ENCODE data around the gene CPA2.

CPA2 gene

DNA sequence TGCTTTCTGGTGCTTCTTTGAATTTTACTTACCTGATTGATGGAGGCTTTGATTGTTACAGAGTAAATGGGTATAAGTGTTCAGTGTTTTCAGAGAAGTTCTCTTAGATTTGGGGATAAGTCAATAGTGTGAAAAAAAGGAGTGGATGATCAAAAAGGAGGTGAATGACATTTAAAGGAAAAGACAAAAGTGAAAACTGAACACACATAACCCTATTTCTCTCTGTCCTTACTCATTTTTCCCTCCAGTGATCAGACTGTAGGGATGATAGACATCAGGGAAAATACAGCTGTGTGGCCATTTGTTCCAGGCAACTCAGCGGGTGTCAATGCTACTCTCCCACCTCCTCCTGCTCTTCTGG, 278 bp downstream of the CPA2 start:
- Histone ChIP-seq H3K4me1 (ENCODE audit: control insufficient read depth in 1 of 2, insufficient read depth in 1 of 2, low read depth in 1 of 2, low read length in 1 of 2) (no peaks in the 10 kb centered on the region), H3K27me3 (peaks cover 4% of the 10 kb centered on the region), H3K4me3 (ENCODE audit: low read depth in 1 of 2, low read length in 1 of 2) (no peak overlapping the region), H3K27ac (no peak overlapping the region), H3K9me3 (no peaks in the 10 kb centered on the region), H3K36me3 (no peaks in the 10 kb centered on the region)
- TF ChIP-seq, protein P1, sequence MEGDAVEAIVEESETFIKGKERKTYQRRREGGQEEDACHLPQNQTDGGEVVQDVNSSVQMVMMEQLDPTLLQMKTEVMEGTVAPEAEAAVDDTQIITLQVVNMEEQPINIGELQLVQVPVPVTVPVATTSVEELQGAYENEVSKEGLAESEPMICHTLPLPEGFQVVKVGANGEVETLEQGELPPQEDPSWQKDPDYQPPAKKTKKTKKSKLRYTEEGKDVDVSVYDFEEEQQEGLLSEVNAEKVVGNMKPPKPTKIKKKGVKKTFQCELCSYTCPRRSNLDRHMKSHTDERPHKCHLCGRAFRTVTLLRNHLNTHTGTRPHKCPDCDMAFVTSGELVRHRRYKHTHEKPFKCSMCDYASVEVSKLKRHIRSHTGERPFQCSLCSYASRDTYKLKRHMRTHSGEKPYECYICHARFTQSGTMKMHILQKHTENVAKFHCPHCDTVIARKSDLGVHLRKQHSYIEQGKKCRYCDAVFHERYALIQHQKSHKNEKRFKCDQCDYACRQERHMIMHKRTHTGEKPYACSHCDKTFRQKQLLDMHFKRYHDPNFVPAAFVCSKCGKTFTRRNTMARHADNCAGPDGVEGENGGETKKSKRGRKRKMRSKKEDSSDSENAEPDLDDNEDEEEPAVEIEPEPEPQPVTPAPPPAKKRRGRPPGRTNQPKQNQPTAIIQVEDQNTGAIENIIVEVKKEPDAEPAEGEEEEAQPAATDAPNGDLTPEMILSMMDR (IDR thresholded peaks at IDR 0.05) = no peak

DNA sequence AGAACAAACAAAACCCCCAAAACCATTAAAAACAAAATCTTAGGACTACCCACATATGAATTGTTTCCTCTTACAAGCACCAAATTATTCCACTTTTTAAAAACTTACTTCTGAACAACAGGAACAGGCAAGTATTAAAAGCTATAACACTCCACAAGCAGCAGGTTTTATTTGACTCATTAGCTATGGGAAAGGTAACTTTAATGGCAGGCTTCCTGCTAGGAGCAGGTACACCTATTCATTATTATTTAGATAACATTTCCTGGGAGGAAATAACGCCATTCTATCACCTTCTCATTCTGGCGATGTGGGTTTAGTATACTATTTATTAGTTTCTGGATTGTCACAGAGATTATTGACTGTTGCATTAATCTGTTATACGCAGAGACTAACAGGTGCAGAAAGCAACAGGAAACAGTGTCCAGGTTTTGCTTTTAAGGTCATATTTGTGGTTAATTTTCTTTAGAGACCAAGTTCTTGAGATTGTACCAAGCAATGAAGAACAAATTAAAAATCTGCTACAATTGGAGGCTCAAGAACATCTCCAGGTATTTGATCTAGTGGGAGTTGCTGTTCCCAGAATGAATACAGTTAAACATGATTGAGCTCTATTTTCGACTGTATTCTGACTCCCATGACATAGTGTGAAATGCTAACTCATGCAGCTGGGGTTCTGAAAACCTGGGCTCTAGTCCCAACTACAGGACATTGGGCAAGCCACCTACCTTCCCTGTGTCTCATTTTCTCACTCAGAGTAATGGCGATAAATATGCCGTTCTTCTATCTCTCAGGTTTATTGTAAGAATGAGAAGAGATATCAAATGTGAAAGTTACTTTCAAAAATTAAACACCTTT, 2.0 kb downstream of the CPA2 start:
- Histone ChIP-seq H3K27ac (no peak overlapping the region), H3K36me3 (no peaks in the 10 kb centered on the region), H3K4me3 (ENCODE audit: low read depth in 1 of 2, low read length in 1 of 2) (no peak overlapping the region), H3K27me3 (peaks cover 22% of the 10 kb centered on the region), H3K9me3 (no peaks in the 10 kb centered on the region), H3K4me1 (ENCODE audit: control insufficient read depth in 1 of 2, insufficient read depth in 1 of 2, low read depth in 1 of 2, low read length in 1 of 2) (peaks cover 3 to 12% of the 10 kb centered on the region in 2 experiments)
- TF ChIP-seq, protein P1 (IDR thresholded peaks at IDR 0.05) = no peak

DNA sequence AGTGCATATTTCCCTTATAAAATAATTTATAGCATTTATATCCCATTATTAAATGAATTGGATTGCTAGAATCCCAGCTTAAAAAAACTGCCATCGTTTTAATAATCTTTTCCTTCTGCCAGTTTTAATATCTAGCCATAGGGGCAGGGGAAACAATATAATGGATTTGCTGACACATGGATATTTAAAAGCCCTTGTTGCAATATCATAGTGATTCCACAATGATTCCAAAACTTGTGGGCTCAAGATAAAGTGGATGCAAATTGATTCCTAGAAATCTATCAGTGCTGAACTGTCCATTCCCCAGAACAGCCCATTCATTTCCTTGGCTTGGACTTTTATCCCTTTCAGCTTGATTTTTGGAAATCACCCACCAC, 2.6 kb downstream of the CPA2 start:
- TF ChIP-seq, protein P1 (IDR thresholded peaks at IDR 0.05) = no peak
- Histone ChIP-seq H3K36me3 (no peaks in the 10 kb centered on the region), H3K9me3 (no peaks in the 10 kb centered on the region), H3K27me3 (peaks cover 28% of the 10 kb centered on the region), H3K4me3 (ENCODE audit: low read depth in 1 of 2, low read length in 1 of 2) (no peak overlapping the region), H3K27ac (no peak overlapping the region), H3K4me1 (ENCODE audit: control insufficient read depth in 1 of 2, insufficient read depth in 1 of 2, low read depth in 1 of 2, low read length in 1 of 2) (peaks cover 3 to 17% of the 10 kb centered on the region in 2 experiments)

DNA sequence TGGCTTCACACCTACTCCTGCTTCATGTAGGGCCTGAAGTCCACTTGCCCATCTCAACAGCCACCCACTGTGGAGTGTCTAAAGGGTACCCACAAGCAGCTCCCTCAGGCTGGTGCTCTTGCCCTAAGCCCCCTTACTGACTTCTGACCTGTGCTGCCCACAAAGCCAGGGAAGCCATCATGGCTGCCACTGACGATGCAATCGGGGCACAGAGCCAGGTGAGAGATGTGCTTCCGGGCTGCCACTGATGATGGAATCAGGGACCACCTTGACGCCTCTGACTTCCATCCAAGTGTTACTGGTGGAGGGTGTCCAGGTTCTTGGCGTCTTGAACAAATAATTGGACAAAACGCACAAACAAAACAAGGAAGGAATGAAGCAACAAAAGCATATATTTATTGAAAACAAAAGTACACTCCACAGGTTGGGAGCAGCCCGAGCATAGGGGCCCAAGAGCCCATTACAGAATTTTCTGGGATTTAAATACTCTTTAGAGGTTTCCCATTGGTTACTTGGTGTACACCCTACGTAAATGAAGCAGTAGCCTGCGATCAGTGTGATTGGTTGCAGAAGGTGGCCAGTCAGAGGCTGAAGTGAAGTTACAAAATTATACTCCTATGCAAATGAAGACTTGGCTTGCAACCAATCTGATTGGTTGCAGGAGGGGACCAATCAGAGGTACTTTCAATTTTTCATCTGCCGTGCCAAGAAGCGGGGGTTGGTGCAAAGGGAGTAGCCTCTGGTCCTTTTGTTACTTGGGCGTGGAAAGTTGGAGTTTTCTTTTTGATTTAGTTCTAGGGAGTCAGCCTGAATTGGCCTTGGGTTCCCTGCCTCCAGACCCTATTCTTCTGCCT, 4.5 kb downstream of the CPA2 start:
- no peaks in the 10 kb centered on the region for H3K36me3 ChIP-seq
- H3K27me3 ChIP-seq = peaks cover 47% of the 10 kb centered on the region
- TF ChIP-seq, protein P1 (IDR thresholded peaks at IDR 0.05) = no peak
- H3K9me3 ChIP-seq = no peaks in the 10 kb centered on the region
- H3K4me3 ChIP-seq (ENCODE audit: low read depth in 1 of 2, low read length in 1 of 2) = no peak overlapping the region
- no peak overlapping the region for H3K27ac ChIP-seq
- peaks cover 3 to 17% of the 10 kb centered on the region in 2 experiments for H3K4me1 ChIP-seq (ENCODE audit: control insufficient read depth in 1 of 2, insufficient read depth in 1 of 2, low read depth in 1 of 2, low read length in 1 of 2)

DNA sequence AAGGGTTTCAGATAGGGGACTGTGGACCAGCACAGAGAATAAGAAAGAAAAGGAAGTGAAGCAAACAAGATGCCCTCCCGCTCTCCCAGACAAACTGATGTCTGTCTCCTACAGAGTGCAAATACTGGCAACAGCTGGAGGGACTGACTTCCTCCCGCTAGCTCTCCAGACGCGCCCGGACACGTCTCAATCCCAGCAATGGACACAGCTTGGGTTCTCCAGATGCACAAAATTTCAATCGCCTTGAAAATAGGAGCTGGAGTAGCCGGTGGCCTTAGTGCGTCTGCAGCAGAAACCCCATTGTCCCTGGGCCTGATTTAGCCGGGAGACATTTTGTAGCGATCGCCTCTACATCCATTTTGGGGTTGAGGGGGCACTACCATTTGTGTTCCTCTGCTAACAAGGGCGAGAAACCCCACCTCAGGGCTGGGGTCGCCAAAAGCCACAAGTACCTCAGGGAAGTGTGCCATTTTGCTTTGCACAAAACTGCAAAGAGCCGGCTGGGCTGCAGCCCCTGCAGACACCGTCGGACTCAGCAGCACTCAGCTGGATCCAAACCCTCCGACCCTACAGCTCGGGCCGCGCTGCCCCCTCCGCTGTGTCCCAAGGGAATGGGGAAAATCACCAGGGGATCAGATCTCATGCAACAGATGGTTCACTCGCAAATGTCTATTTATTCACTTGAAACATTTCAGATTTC, 5.9 kb downstream of the CPA2 start:
- H3K27ac ChIP-seq = no peak overlapping the region
- peaks cover 54% of the 10 kb centered on the region for H3K27me3 ChIP-seq

More for the DNA sequence above, 5.9 kb downstream of the CPA2 start:
- Histone ChIP-seq H3K9me3 (no peaks in the 10 kb centered on the region), H3K36me3 (no peaks in the 10 kb centered on the region), H3K4me1 (ENCODE audit: control insufficient read depth in 1 of 2, insufficient read depth in 1 of 2, low read depth in 1 of 2, low read length in 1 of 2) (peaks cover 3 to 17% of the 10 kb centered on the region in 2 experiments), H3K4me3 (ENCODE audit: low read depth in 1 of 2, low read length in 1 of 2) (no peak overlapping the region)
- TF ChIP-seq, protein P1 (IDR thresholded peaks at IDR 0.05) = no peak

Data from neutrophil (primary cell).